K562 (cell line): Measurements from ENCODE around the gene ICA1L. TPM values are rescaled to one million over a fixed set of nuclear protein-coding genes. Genes with fewer than 3 reads are reported as not detected.

ENCODE experiments used
- ATF7 ChIP-seq: fragments of 450-650 bp; IDR thresholded peaks from 2 replicates; pipeline ENCODE4 v1.7.1; 2014; ENCODE audit warnings: mild to moderate bottlenecking, moderate library complexity
- CREB5 ChIP-seq: fragments of 250-450 bp; sonication (Bioruptor Pico); IDR thresholded peaks from 2 replicates; pipeline ENCODE4 v1.5.0; 2020; ENCODE audit warnings: mild to moderate bottlenecking
- DDX20 ChIP-seq: fragments of 450-650 bp; IDR thresholded peaks from 2 replicates; pipeline ENCODE4 v1.6.1; 2016; ENCODE audit warnings: missing genetic modification characterization, low read depth, mild to moderate bottlenecking, missing compliant biosample characterization, moderate library complexity
- FOXP4 ChIP-seq: sonication (generic); formaldehyde crosslinking; IDR thresholded peaks from 2 replicates; pipeline ENCODE4 v1.8.0; 2022; ENCODE audit warnings: mild to moderate bottlenecking, missing genetic modification reagents, borderline replicate concordance
- GATAD2B ChIP-seq: fragments of 450-650 bp; IDR thresholded peaks from 2 replicates; pipeline ENCODE4 v1.6.1; 2017; ENCODE audit warnings: mild to moderate bottlenecking, borderline replicate concordance
- HES1 ChIP-seq: fragments of 450-650 bp; IDR thresholded peaks from 2 replicates; pipeline ENCODE4 v1.6.1; 2016; ENCODE audit warnings: low read depth, mild to moderate bottlenecking, moderate library complexity
- MTA3 ChIP-seq: fragments of 450-650 bp; formaldehyde crosslinking; IDR thresholded peaks from 2 replicates; pipeline ENCODE4 v1.6.1; 2017; ENCODE audit warnings: mild to moderate bottlenecking, borderline replicate concordance
- NEUROD1 ChIP-seq: fragments of 150-350 bp; IDR thresholded peaks from 2 replicates; pipeline ENCODE4 v1.6.1; 2014; ENCODE audit warnings: borderline replicate concordance, low read length, low read depth; ENCODE audit not compliant: partially characterized antibody
- SMAD3 ChIP-seq: fragments of 450-650 bp; formaldehyde crosslinking; conservative IDR thresholded peaks from 2 replicates; pipeline ENCODE4 v1.4.0; 2020; ENCODE audit warnings: mild to moderate bottlenecking
- SREBF1 ChIP-seq: fragments of 150-350 bp; IDR thresholded peaks from 2 replicates; pipeline ENCODE4 v1.6.1; 2014; ENCODE audit warnings: antibody characterized with exemption, low read depth, low read length, borderline replicate concordance
- U2AF1 ChIP-seq: fragments of 200-400 bp; formaldehyde crosslinking; optimal IDR thresholded peaks from 2 replicates; pipeline ENCODE3; 2017; ENCODE audit warnings: mild to moderate bottlenecking, low read depth, low read length, moderate library complexity
- USF1 ChIP-seq: sonication (generic); formaldehyde crosslinking; IDR thresholded peaks from 2 replicates; pipeline ENCODE4 v1.9.0; 2022; ENCODE audit warnings: mild to moderate bottlenecking, missing genetic modification reagents
- ZBTB34 ChIP-seq: fragments of 250-450 bp; sonication (Bioruptor Pico); IDR thresholded peaks from 2 replicates; pipeline ENCODE4 v1.8.0; 2021; ENCODE audit warnings: mild to moderate bottlenecking, moderate library complexity
- ZBTB49 ChIP-seq: sonication (generic); formaldehyde crosslinking; IDR thresholded peaks from 2 replicates; pipeline ENCODE4 v1.8.0; 2022; ENCODE audit warnings: missing genetic modification reagents, mild to moderate bottlenecking, borderline replicate concordance
- ZNF12 ChIP-seq: sonication (generic); formaldehyde crosslinking; IDR thresholded peaks from 2 replicates; pipeline ENCODE4 v1.4.0; 2020; ENCODE audit warnings: mild to moderate bottlenecking, missing genetic modification reagents
- ZNF717 ChIP-seq: fragments of 250-450 bp; sonication (Bioruptor Pico); IDR thresholded peaks from 2 replicates; pipeline ENCODE4 v1.5.0; 2021
- polyA plus RNA-seq, 8 experiments: library from polyadenylated mRNA; depleted of rRNA in 4 of 8; stranded (reverse) in 5 of 8; unstranded in 3 of 8; fragments of >200 nt; fragmentation: Nextera tagmentation in 2 of 8; fragmentation: Illumina TruSeq in 1 of 8; extraction: Ambion mirVana in 2 of 8; extraction: Trizol in 1 of 8; gene quantifications; 2 replicates each; pipeline versions ENCODE4 v1.2.1 to v1.2.3, GENCODE V29; 2011 to 2014; ENCODE audit warnings: inconsistent platforms in 1 of 8, missing spikeins in 1 of 8
- total RNA-seq, 7 experiments: library from RNA; depleted of rRNA in 6 of 7; stranded (reverse); fragments of >200 nt in 6 of 7; fragmentation: Illumina TruSeq in 2 of 7; extraction: Trizol in 2 of 7; gene quantifications; 2 replicates each; pipeline versions ENCODE4 v1.2.1 to v1.2.3, GENCODE V29; 2011 to 2021; ENCODE audit warnings: low replicate concordance in 1 of 7

Gene ICA1L
- total and polyA plus RNA-seq, 9 of the 15 experiments (the other 6 are each of a cell fraction or from before 2014, with no cell fraction given) = 0.57 to 1.7 (median 1.1) TPM

GRCh38 chr2:202871300-202872141 is at the start of gene ICA1L (continued):
- TF ChIP-seq SREBF1 (no peak), NEUROD1 (no peak), ATF7 (no peak), HES1 (no peak), U2AF1 (peak; percentile 54), ZBTB49 (CRISPR knock-in tag) (no peak), GATAD2B (no peak), DDX20 (tag) (no peak), ZBTB34 (CRISPR knock-in tag) (no peak), ZNF717 (CRISPR knock-in tag) (no peak), MTA3 (peak; percentile 45; the same call in 1 of the 2 replicates), USF1 (CRISPR knock-in tag) (no peak), SMAD3 (CRISPR knock-in tag) (no peak), CREB5 (CRISPR knock-in tag) (no peak), FOXP4 (CRISPR knock-in tag) (no peak), ZNF12 (CRISPR knock-in tag) (no peak)
